BLaER1 treated with 17β-estradiol and CSF1 and Interleukin-3, amounts not matched to agents 10 nM and 100 nM (cell line): ENCODE measurements around the gene DIP2C.
A peak's percentile ranks its signal among the peaks of the same experiment; 100 is the strongest.

Experiments used
- H3K27ac ChIP-seq, 11 experiments: shearing (Covaris generic); formaldehyde crosslinking; 2 replicates each; pipeline ENCODE4 v1.8.1; 2022
- H3K27me3 ChIP-seq, 11 experiments: shearing (Covaris generic); formaldehyde crosslinking; 2 replicates each; pipeline ENCODE4 v1.8.1; 2022
- H3K36me3 ChIP-seq, 11 experiments: shearing (Covaris generic); formaldehyde crosslinking; 2 replicates each; pipeline ENCODE4 v1.8.1; 2022
- H3K4me1 ChIP-seq, 10 experiments: shearing (Covaris generic); formaldehyde crosslinking; 2 replicates each; pipeline ENCODE4 v1.8.1; 2022
- H3K4me2 ChIP-seq, 11 experiments: shearing (Covaris generic); formaldehyde crosslinking; 2 replicates each; pipeline ENCODE4 v1.8.1; 2022
- H3K4me3 ChIP-seq, 10 experiments: shearing (Covaris generic); formaldehyde crosslinking; 2 replicates each; pipeline ENCODE4 v1.8.1; 2022
- H3K9ac ChIP-seq, 11 experiments: shearing (Covaris generic); formaldehyde crosslinking; 2 replicates each; pipeline ENCODE4 v1.8.1; 2022
- H3K9me3 ChIP-seq, 11 experiments: shearing (Covaris generic); formaldehyde crosslinking; replicated peaks in 1 of 11; 2 replicates each; pipeline ENCODE4 v1.8.1; 2022
- H4K20me1 ChIP-seq, 11 experiments: shearing (Covaris generic); formaldehyde crosslinking; 2 replicates each; pipeline ENCODE4 v1.8.1; 2022
- Cebpa-rat ChIP-seq, 11 experiments: shearing (Covaris generic); IDR thresholded peaks; 2 replicates each; pipeline ENCODE4 v1.8.1; 2022

DIP2C gene

DNA sequence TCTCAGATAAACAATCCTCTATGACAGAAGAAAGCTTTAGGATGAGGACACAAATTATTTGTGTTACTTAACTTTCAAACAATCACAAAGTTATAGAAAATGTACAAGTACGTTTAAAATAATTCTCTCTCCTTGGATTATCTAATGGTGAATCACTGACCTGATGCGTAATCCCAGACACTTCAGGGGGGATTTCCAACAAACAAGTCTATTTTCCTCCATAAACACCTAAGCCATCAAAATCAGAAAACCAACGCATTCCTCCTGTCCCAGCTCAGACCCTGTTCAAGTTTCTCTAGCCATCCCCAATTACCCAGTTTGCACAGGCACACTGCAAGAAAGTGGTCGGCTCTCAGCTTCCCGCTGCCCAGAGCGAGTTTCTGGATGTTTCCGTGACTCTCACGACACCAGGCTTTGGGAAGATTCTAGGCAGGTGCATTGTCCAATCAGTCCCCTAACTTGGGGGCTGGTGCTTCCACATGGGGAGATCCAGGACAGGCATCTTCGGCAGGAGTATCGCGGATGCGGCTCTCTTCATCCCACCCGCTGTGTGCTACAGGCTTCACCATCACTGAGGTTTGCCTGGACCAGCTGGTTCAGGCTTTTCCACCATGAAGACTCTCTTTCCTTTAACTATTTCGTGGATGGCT, 354.2 kb downstream of the DIP2C start:
- H4K20me1 ChIP-seq: no peaks in the 10 kb centered on the region
- peaks cover 0 to 44% (median 15%) of the 10 kb centered on the region in 11 experiments; a peak in 14 of 22 replicates for H3K36me3 ChIP-seq
- H3K27ac ChIP-seq: no peak overlapping the region
- no peak overlapping the region for H3K4me2 ChIP-seq
- H3K9ac ChIP-seq: no peak overlapping the region
- H3K4me3 ChIP-seq: no peak overlapping the region
- H3K9me3 ChIP-seq: no peaks in the 10 kb centered on the region
- H3K4me1 ChIP-seq: peaks cover 11 to 20% (median 17%) of the 10 kb centered on the region in 10 experiments; a peak in 18 of 20 replicates
- no peaks in the 10 kb centered on the region for H3K27me3 ChIP-seq
- TF ChIP-seq Cebpa-rat (IDR thresholded peaks at IDR 0.05): no peak

DNA sequence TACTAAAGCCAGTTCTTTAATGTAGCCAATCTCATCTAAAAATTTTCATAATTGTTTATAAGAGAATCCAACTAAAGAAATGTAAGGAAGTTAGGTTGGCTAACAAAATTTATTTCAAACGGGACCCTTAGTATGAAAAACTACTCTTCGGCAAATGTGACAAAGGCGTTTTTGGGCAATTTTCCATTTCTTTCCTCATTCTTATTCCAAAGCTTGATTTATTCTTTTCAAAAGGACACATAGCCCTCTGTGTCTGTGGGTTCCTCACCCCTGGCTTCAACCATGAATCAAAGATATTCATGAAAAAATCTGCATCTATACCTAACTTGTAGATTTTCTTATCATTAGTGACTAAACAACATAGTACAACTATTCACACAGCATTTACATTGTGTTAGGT, 358.3 kb downstream of the DIP2C start:
- no peaks in the 10 kb centered on the region for H3K9me3 ChIP-seq
- no peak overlapping the region for H3K9ac ChIP-seq
- H3K27ac ChIP-seq: no peak overlapping the region
- H3K27me3 ChIP-seq: no peaks in the 10 kb centered on the region
- H4K20me1 ChIP-seq: no peaks in the 10 kb centered on the region
- H3K4me1 ChIP-seq: peaks cover 16 to 36% (median 24%) of the 10 kb centered on the region in 10 experiments
- TF ChIP-seq Cebpa-rat (IDR thresholded peaks at IDR 0.05): no peak
- no peak overlapping the region for H3K4me2 ChIP-seq
- H3K4me3 ChIP-seq: no peak overlapping the region
- H3K36me3 ChIP-seq: peaks cover 0 to 23% (median 5%) of the 10 kb centered on the region in 11 experiments; a peak in 9 of 22 replicates

DNA sequence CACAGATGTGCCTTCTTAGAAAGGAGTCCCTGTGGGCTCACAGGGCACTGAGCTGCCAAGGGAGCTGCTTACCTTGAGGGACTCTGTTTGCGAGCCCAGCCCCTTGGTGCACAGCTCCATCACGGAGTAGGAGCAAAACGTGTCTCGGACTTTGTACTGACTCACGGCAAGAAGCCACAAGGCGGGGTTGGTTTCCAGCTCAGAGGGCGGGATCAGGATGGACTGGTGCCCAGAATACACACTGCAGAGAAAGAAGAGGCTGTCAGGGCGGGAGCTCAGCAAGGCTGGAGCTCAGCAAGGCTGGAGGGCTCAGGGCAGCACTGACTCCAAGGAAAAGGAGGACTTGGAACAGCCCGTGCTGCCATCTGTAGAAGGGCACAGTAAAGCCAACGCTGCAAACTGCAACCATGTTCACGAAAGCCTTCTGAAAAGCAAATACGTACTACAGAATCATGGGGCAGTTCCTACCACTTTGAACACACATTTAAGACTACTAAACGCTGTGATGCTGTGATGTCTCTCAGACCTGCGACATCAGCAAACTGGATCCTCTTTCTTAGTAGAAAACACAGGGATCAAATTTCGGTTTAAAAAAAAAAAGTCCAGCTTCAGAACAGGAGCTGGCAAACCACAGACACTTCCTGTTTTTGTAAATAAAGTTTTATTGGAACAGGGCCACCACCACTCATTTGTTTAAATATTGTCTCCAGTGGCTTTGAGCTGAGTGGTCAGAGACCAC, 359.9 kb downstream of the DIP2C start:
- H3K4me1 ChIP-seq: peaks cover 18 to 41% (median 29%) of the 10 kb centered on the region in 10 experiments

DNA sequence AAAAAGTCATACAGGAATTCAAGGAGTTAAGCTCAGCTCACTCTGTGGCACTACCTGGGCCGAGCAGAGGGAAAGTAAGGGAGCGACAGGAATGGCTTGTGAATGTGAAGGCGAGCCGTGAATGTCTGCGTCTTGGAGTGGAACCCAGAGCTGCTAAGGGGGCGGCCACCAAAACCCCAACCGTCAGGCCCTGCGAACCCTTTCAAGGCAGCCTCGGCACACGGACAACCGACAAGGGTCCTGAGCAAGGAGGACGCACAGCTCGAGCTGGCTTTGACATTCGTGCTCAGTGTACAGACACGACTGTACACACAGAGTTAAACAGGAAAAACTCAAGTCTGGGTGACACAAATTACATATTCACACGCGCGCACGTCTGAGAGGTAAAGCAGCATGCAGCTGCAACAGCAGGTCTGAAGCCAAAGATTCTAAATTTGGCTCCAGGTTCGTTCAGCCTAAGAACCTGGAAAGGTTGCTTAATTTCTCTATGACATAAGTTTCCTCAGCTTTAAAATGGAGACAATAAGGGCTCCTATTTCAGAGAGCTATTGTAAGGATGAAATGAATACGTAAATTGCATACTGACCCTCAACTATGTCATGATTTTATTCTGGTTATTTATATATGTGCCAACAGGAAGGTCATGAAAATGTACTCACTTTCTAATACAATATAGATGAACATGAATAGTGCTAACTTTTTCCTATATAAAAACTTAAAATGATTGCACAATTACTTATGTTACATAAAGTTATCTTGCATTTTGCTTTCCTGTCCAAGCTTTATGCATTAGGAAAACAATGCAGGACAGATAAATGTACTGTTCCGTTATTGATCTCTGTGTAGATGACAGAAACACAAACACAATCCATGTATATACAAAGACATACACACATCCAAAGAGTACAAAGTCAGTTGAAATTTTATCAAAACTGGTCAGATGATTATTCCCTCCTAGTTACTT, 361.3 kb downstream of the DIP2C start:
- no peaks in the 10 kb centered on the region for H3K27me3 ChIP-seq
- H3K4me3 ChIP-seq: no peak overlapping the region
- no peak overlapping the region for H3K4me2 ChIP-seq
- peaks cover 0 to 40% (median 14%) of the 10 kb centered on the region in 11 experiments; a peak in 11 of 22 replicates for H3K36me3 ChIP-seq
- H3K9me3 ChIP-seq: no peaks in the 10 kb centered on the region
- no peak overlapping the region for H3K27ac ChIP-seq
- H4K20me1 ChIP-seq: no peaks in the 10 kb centered on the region
- H3K4me1 ChIP-seq: peaks cover 22 to 38% (median 29%) of the 10 kb centered on the region in 10 experiments
- H3K9ac ChIP-seq: no peak overlapping the region
- no peak for TF ChIP-seq Cebpa-rat (IDR thresholded peaks at IDR 0.05)

More for the DNA sequence above, 359.9 kb downstream of the DIP2C start:
- Histone ChIP-seq H3K36me3 (peaks cover 0 to 28% (median 12%) of the 10 kb centered on the region in 11 experiments; a peak in 11 of 22 replicates), H3K27ac (peak overlapping the region in 6 of 11 experiments; percentile 5 to 58 (median 38); a peak in 10 of 22 replicates), H3K4me2 (peak overlapping the region; percentile 48 to 84 (median 65)), H4K20me1 (no peaks in the 10 kb centered on the region), H3K9ac (0 out of 22 replicates have a peak overlapping the region, but pooled peaks of 1 of the 11 experiments have one; percentile 26), H3K27me3 (no peaks in the 10 kb centered on the region), H3K4me3 (no peak overlapping the region), H3K9me3 (no peaks in the 10 kb centered on the region)
- no peak for TF ChIP-seq Cebpa-rat (IDR thresholded peaks at IDR 0.05)

DNA sequence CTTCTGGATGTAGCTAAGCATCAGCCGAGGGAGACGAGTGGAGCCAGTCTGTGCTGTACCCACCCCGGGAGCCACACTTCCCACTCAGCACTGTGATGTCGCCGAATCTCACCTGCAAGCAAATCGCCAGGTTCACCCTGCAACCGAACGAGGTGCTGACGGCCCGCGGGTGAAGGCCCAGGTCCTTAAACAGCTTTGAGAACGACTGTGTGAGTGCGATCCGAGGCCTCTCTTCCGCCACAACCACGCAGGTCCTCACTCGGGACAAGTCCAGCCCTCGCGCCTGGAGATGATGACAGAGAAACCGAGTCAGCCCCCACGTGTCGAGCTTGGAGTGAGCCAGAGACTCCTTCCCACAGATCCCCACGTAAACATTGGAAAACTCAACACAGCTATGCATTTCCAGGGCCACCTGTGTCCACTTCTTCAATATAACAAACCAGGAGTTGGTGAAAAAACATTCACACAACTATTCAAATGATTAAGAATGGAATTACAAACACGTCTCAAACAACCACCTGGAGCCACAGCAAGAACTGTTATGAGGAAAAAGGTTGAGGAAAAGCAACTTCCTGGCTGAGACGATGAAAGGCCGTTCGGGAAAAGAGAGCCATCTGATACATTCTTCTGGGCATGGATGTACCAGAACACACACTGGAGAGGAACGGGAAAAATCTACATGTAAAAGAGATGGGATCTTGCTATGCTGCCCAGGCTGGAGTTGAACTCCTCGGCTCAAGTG, 362.4 kb downstream of the DIP2C start:
- H3K4me1 ChIP-seq: peaks cover 22 to 36% (median 27%) of the 10 kb centered on the region in 10 experiments
- peak overlapping the region in 1 of 11 experiments; percentile 14; a peak in 1 of 22 replicates for H3K4me2 ChIP-seq
- no peak for TF ChIP-seq Cebpa-rat (IDR thresholded peaks at IDR 0.05)
- H3K9ac ChIP-seq: no peak overlapping the region; a peak in 1 of 22 replicates
- no peaks in the 10 kb centered on the region for H3K27me3 ChIP-seq
- H4K20me1 ChIP-seq: no peaks in the 10 kb centered on the region
- H3K36me3 ChIP-seq: peaks cover 0 to 40% (median 14%) of the 10 kb centered on the region in 11 experiments; a peak in 11 of 22 replicates
- no peaks in the 10 kb centered on the region for H3K9me3 ChIP-seq
- no peak overlapping the region for H3K4me3 ChIP-seq
- H3K27ac ChIP-seq: no peak overlapping the region

DNA sequence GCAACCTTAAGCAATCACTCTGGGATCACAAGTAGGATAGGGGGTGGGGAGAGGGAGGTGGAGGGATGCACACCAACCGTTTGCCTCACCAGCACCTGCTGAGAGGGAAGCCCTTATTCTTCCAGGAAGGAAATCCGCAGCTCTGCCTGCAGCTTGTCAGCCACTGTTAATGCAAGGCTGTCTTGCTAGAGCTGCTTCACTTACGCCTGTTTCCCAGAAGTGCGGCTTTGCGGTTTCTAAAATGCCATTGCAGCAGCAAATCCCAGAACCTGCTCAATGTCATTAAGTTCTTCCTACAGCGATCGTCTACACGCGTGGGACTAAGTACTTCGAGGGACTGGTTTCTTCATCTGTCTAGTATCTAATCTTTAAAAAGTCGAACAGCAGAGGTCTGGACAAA, 363.1 kb downstream of the DIP2C start:
- Histone ChIP-seq H3K4me1 (peaks cover 22 to 36% (median 27%) of the 10 kb centered on the region in 10 experiments), H3K9me3 (peaks cover 0 to 1% (median 0%) of the 10 kb centered on the region in 11 experiments; a peak in 5 of 22 replicates), H3K27me3 (no peaks in the 10 kb centered on the region), H3K9ac (no peak overlapping the region; a peak in 1 of 22 replicates), H3K4me2 (peak overlapping the region in 5 of 11 experiments; percentile 14 to 37 (median 22); a peak in 6 of 22 replicates), H3K4me3 (no peak overlapping the region), H4K20me1 (no peaks in the 10 kb centered on the region), H3K27ac (no peak overlapping the region), H3K36me3 (peaks cover 0 to 41% (median 14%) of the 10 kb centered on the region in 11 experiments; a peak in 12 of 22 replicates)
- no peak for TF ChIP-seq Cebpa-rat (IDR thresholded peaks at IDR 0.05)

DNA sequence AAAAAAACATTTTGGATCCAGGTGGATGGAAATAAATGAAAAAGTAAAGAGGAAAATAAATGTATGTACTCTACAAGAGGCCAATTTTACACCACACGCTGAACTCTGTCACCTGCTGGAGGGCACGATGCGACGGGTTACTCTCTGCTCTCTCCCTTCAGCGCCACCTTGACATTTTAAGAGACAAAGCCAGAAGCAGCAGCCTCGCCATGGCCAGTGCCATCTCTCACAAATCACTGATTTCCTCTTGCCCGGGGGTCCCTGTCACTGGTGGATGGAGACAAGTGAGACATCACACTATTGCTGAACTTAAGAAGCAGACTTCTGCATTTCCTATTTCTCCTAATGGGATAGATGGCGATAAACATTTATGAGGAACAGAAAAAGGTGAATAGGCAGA, 364.2 kb downstream of the DIP2C start:
- Histone ChIP-seq H3K9me3 (peaks cover 0 to 6% (median 0%) of the 10 kb centered on the region in 11 experiments; a peak in 5 of 22 replicates), H3K36me3 (peaks cover 0 to 48% (median 21%) of the 10 kb centered on the region in 11 experiments; a peak in 13 of 22 replicates), H3K9ac (no peak overlapping the region), H3K27me3 (no peaks in the 10 kb centered on the region), H3K4me1 (peaks cover 22 to 33% (median 27%) of the 10 kb centered on the region in 10 experiments), H3K4me3 (no peak overlapping the region), H4K20me1 (no peaks in the 10 kb centered on the region), H3K4me2 (no peak overlapping the region), H3K27ac (no peak overlapping the region)
- no peak for TF ChIP-seq Cebpa-rat (IDR thresholded peaks at IDR 0.05)

DNA sequence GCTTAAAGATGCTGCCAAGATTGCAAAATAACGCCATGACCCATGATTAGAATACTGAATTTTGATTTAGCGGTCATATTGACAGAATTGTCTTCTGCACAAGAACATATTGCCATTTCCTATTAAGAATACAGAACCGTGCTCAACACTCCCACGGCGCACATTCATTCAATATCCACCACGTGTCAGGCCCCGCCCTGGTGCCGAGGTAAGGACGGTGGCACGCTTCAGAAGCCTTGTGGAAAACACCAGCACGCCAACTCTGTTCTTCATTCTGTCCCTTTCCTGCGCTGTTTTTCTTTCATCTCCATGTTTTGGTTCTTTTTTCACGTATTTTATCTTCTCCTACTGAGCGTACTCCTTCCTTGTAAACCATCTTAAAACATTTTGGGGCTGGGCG, 364.9 kb downstream of the DIP2C start:
- H4K20me1 ChIP-seq: no peaks in the 10 kb centered on the region
- no peaks in the 10 kb centered on the region for H3K27me3 ChIP-seq
- H3K4me3 ChIP-seq: no peak overlapping the region
- peaks cover 0 to 6% (median 0%) of the 10 kb centered on the region in 11 experiments; a peak in 5 of 22 replicates for H3K9me3 ChIP-seq
- no peak overlapping the region for H3K27ac ChIP-seq
- H3K4me1 ChIP-seq: peaks cover 18 to 27% (median 23%) of the 10 kb centered on the region in 10 experiments
- peak overlapping the region in 4 of 11 experiments; percentile 56 to 80 (median 62); a peak in 7 of 22 replicates for H3K4me2 ChIP-seq
- no peak overlapping the region for H3K9ac ChIP-seq
- peaks cover 0 to 48% (median 21%) of the 10 kb centered on the region in 11 experiments; a peak in 13 of 22 replicates for H3K36me3 ChIP-seq
- TF ChIP-seq Cebpa-rat (IDR thresholded peaks at IDR 0.05): no peak
